Panc1 (cell line): ENCODE measurements around the gene CAMKMT. TPM values are rescaled to one million over a fixed set of nuclear protein-coding genes. Genes with fewer than 3 reads are reported as not detected.

Experiments
- ATAC-seq: fragments of 200-7000 bp; cut with Tn5 transposase; 2 replicates; pipeline ENCODE4 v1.9.1; 2020; ENCODE audit warnings: mild to moderate bottlenecking, moderate library complexity
- BruUV-seq: library from RNA; stranded (reverse); fragments of 400-500 nt; replicated peaks from 2 replicates; lab custom pipeline; 2021; lab: Mats Ljungman, UMichigan
- CTCF ChIA-PET: fragments of 300-600 bp; sonication (Branson Sonifier 250); formaldehyde crosslinking; loops from one replicate; lab custom pipeline; 2022; ENCODE audit warnings: antibody characterized with exemption; lab: Charles Lee
- POLR2A ChIA-PET: fragments of 300-600 bp; sonication (Branson Sonifier 250); formaldehyde crosslinking; loops from one replicate; lab custom pipeline; 2022; ENCODE audit warnings: antibody characterized with exemption; lab: Charles Lee
- DNase-seq: peaks from one replicate; pipeline ENCODE4 v3.0.0-alpha.2; 2010; ENCODE audit warnings: low read depth, low spot score
- H3K27ac ChIP-seq: 2 replicates; pipeline ENCODE4 v1.5.1; 2011; ENCODE audit warnings: mild to moderate bottlenecking, low read length, inconsistent platforms
- H3K27me3 ChIP-seq: fragments of 200-500 bp; sonication (Bioruptor generic); 2 replicates; pipeline ENCODE4 v1.6.0; 2014; ENCODE audit warnings: low read length, inconsistent platforms; ENCODE audit not compliant: control insufficient read depth, insufficient read depth
- H3K36me3 ChIP-seq: fragments of 200-500 bp; sonication (Bioruptor generic); 2 replicates; pipeline ENCODE4 v1.5.1; 2014; ENCODE audit warnings: inconsistent platforms, mild to moderate bottlenecking, low read length, moderate library complexity; ENCODE audit not compliant: control insufficient read depth, insufficient read depth
- H3K4me1 ChIP-seq: 2 replicates; pipeline ENCODE4 v1.5.1; 2011; ENCODE audit warnings: inconsistent platforms, mild to moderate bottlenecking, low read length, moderate library complexity; ENCODE audit not compliant: control insufficient read depth, insufficient read depth
- H3K4me3 ChIP-seq, 2 experiments: 2 replicates each; pipeline ENCODE4 v1.5.1; 2011 to 2012; ENCODE audit warnings: low read depth in 2 of 2, low read length in 2 of 2, mild to moderate bottlenecking in 2 of 2, inconsistent platforms in 1 of 2, moderate library complexity in 1 of 2
- H3K9me3 ChIP-seq: fragments of 200-500 bp; sonication (Bioruptor generic); 2 replicates; pipeline ENCODE4 v1.5.1; 2014; ENCODE audit warnings: low read depth, mild to moderate bottlenecking, inconsistent platforms, low read length, moderate library complexity; ENCODE audit not compliant: control insufficient read depth, insufficient read depth
- CTCF ChIP-seq: fragments of 450-650 bp; IDR thresholded peaks from 2 replicates; pipeline ENCODE4 v1.5.1; 2017; ENCODE audit warnings: mild to moderate bottlenecking
- POLR2AphosphoS5 ChIP-seq: IDR thresholded peaks from 2 replicates; pipeline ENCODE4 v1.6.1; 2012; ENCODE audit warnings: mild to moderate bottlenecking, low read depth, low read length, moderate library complexity
- REST ChIP-seq, 2 experiments: IDR thresholded peaks; 2 replicates each; pipeline ENCODE4 v1.6.1; 2011 to 2012; ENCODE audit warnings: low read depth in 2 of 2, control low read depth in 1 of 2, low read length in 1 of 2, mild to moderate bottlenecking in 1 of 2, moderate library complexity in 1 of 2; ENCODE audit not compliant: insufficient read depth in 1 of 2
- SIN3A ChIP-seq: IDR thresholded peaks from 2 replicates; pipeline ENCODE4 v1.6.1; 2012; ENCODE audit warnings: low read depth, mild to moderate bottlenecking, low read length, moderate library complexity, borderline replicate concordance; ENCODE audit not compliant: insufficient read depth
- TCF7L2 ChIP-seq: IDR thresholded peaks from 2 replicates; pipeline ENCODE4 v1.6.1; 2011; ENCODE audit warnings: mild to moderate bottlenecking, low read depth, low read length, inconsistent platforms
- in situ Hi-C: cut with HindIII; loops from 2 replicates; pipeline ENCODE4 v1.10.0; 2016; ENCODE audit warnings: low sequenced_read_pairs, low pct_unique_long_range_greater_than_20kb
- intact Hi-C: fragments of 100-400 bp; cut with micrococcal nuclease; formaldehyde crosslinking; loops from one replicate; pipeline ENCODE4 v1.10.0; 2022; ENCODE audit not compliant: unreplicated experiment
- total RNA-seq: library from RNA; stranded (reverse); gene quantifications from one replicate; pipeline ENCODE4 v1.2.1, GENCODE V29; 2021; ENCODE audit not compliant: unreplicated experiment

The CAMKMT gene
- total RNA-seq, 1 experiment from 2014 or later, result 12.6 TPM

- ATAC-seq (no peak), DNase-seq (no peak)
- no TSS peak for BruUV-seq
- Histone ChIP-seq H3K4me1 (no peaks in the 10 kb centered on the region), H3K9me3 (no peaks in the 10 kb centered on the region), H3K27ac (no peak overlapping the region), H3K4me3 (no peak overlapping the region), H3K36me3 (no peaks in the 10 kb centered on the region), H3K27me3 (no peaks in the 10 kb centered on the region)
- CTCF ChIA-PET, result no interaction called here
- intact Hi-C loops, result no loop called here
- POLR2A ChIA-PET, result interaction anchor here (0.6 kb wide), 1 partner anchor 21 kb away, joined by 4 read pairs; no protein-coding TSS in a partner anchor
- TF ChIP-seq SIN3A (no peak), POLR2AphosphoS5 (no peak), CTCF (no peak), TCF7L2 (no peak), REST (IDR thresholded peaks at IDR 0.05; ENCODE audit: insufficient read depth in 1 of 2, low read depth in 2 of 2, low read length in 1 of 2) (no peak)
- in situ Hi-C loops, result no loop called here
Observed at GRCh38 chr2:44821500-44821899, 459.8 kb downstream of the CAMKMT start.

- Histone ChIP-seq H3K36me3 (no peaks in the 10 kb centered on the region), H3K9me3 (no peaks in the 10 kb centered on the region), H3K27me3 (no peaks in the 10 kb centered on the region), H3K27ac (no peak overlapping the region), H3K4me3 (no peak overlapping the region), H3K4me1 (no peaks in the 10 kb centered on the region)
- TF ChIP-seq SIN3A, result no peak
- no peak for TF ChIP-seq REST (IDR thresholded peaks at IDR 0.05; ENCODE audit: insufficient read depth in 1 of 2, low read depth in 2 of 2, low read length in 1 of 2)
- no peak for TF ChIP-seq POLR2AphosphoS5
- no peak for TF ChIP-seq CTCF
- TF ChIP-seq TCF7L2, result no peak
- ChIA-PET POLR2A (interaction anchor here (0.6 to 0.7 kb wide), 2 partner anchors 20 to 1422 kb away, joined by 3 to 4 read pairs; no protein-coding TSS in a partner anchor), CTCF (no interaction called here)
- DNase-seq, result no peak
- no TSS peak for BruUV-seq
- in situ Hi-C loops, result no loop called here
- intact Hi-C loops, result no loop called here
- no peak for ATAC-seq
Observed at GRCh38 chr2:44822174-44822573, 460.4 kb downstream of the CAMKMT start.
